Gastroesophageal sphincter (tissue), 4 donors: ENCODE measurements around the gene OR5K3. TPM values are rescaled to one million over a fixed set of nuclear protein-coding genes. Genes with fewer than 3 reads are reported as not detected.

Source experiments
- ATAC-seq: fragments of 150-250 bp; one replicate; pipeline ENCODE4 v1.9.1; 2016; ENCODE audit warnings: mild to moderate bottlenecking, moderate library complexity
- H3K27ac ChIP-seq, 4 donors: fragments of 200-600 bp; sonication (generic) in 3 of 4; 1 replicate in 3 of 4; 2 replicates in 1 of 4; pipeline ENCODE4 v1.5.1; 2016 to 2019
- H3K27me3 ChIP-seq: fragments of 200-600 bp; sonication (generic); one replicate; pipeline ENCODE4 v1.5.1; 2019
- H3K36me3 ChIP-seq, 2 donors: fragments of 200-600 bp; sonication (generic); one replicate each; pipeline ENCODE4 v1.5.1; 2019; ENCODE audit warnings: control low read depth in 1 of 2
- H3K4me1 ChIP-seq, 3 donors: fragments of 200-600 bp; sonication (generic); 1 replicate in 2 of 3; 2 replicates in 1 of 3; pipeline ENCODE4 v1.5.1; 2016 to 2019; ENCODE audit warnings: control low read depth in 2 of 3
- H3K4me3 ChIP-seq, 2 donors: fragments of 200-600 bp; sonication (generic); one replicate each; pipeline ENCODE4 v1.5.1; 2019; ENCODE audit warnings: mild to moderate bottlenecking in 1 of 2, moderate library complexity in 1 of 2
- H3K9me3 ChIP-seq, 3 donors: fragments of 200-600 bp; sonication (generic); one replicate each; pipeline ENCODE4 v1.5.1; 2017 to 2019; ENCODE audit warnings: control low read depth in 2 of 3
- CTCF ChIP-seq, 4 experiments: fragments of 200-600 bp in 2 of 4; fragments of 450-650 bp in 2 of 4; sonication (generic) in 1 of 4; IDR thresholded peaks; one replicate each; pipeline ENCODE4 v1.5.1; 2017 to 2019; ENCODE audit warnings: antibody characterized with exemption in 4 of 4, mild to moderate bottlenecking in 2 of 4, moderate library complexity in 2 of 4
- EP300 ChIP-seq: sonication (generic); formaldehyde crosslinking; IDR thresholded peaks from one replicate; pipeline ENCODE4 v1.6.1; 2017; ENCODE audit warnings: antibody characterized with exemption, mild to moderate bottlenecking
- POLR2A ChIP-seq, 2 donors: fragments of 450-650 bp; IDR thresholded peaks; one replicate each; pipeline ENCODE4 v1.6.1; 2017; ENCODE audit warnings: antibody characterized with exemption in 2 of 2, mild to moderate bottlenecking in 2 of 2, moderate library complexity in 1 of 2
- POLR2AphosphoS5 ChIP-seq: sonication (generic); formaldehyde crosslinking; IDR thresholded peaks from one replicate; pipeline ENCODE4 v1.6.1; 2017; ENCODE audit warnings: antibody characterized with exemption
- WGBS, 2 donors: methylation state at CpG; one replicate each; pipeline ENCODE4 v1.1.5; 2018; ENCODE audit warnings: low coverage in 1 of 2; 5-methylcytosine and 5-hydroxymethylcytosine counted together
- total RNA-seq, 4 donors: library from RNA; depleted of rRNA; stranded (reverse); fragments of >200 nt; gene quantifications; one replicate each; pipeline ENCODE4 v1.1.0, GENCODE V29; 2016

The OR5K3 gene
- total RNA-seq, 4 donors from 2014 or later, result not detected

GRCh38 chr3:98359250-98359649 is 31.2 kb upstream of the OR5K3 start:
- Histone ChIP-seq H3K4me1 (no peaks in the 10 kb centered on the region), H3K27ac (no peak overlapping the region), H3K36me3 (no peaks in the 10 kb centered on the region), H3K27me3 (no peaks in the 10 kb centered on the region), H3K9me3 (peaks cover 0 to 21% (median 0%) of the 10 kb centered on the region in 3 donors), H3K4me3 (no peak overlapping the region)
- no peak for TF ChIP-seq POLR2A (IDR thresholded peaks at IDR 0.05)
- no peak for TF ChIP-seq POLR2AphosphoS5
- TF ChIP-seq EP300, result no peak
- ATAC-seq, result no peak

- no peak overlapping the region for H3K27ac ChIP-seq
- H3K9me3 ChIP-seq, result peaks cover 0 to 21% (median 0%) of the 10 kb centered on the region in 3 donors
- no peak overlapping the region for H3K4me3 ChIP-seq
- 83 to 100% methylated on average over 1 of the region's 1 CpG for WGBS, 2 donors
- H3K27me3 ChIP-seq, result no peaks in the 10 kb centered on the region
- TF ChIP-seq POLR2AphosphoS5, result no peak
- no peak for TF ChIP-seq EP300
- TF ChIP-seq CTCF (IDR thresholded peaks at IDR 0.05), result no peak
- no peak for TF ChIP-seq POLR2A (IDR thresholded peaks at IDR 0.05)
- H3K4me1 ChIP-seq, result no peaks in the 10 kb centered on the region
- no peak for ATAC-seq
- no peaks in the 10 kb centered on the region for H3K36me3 ChIP-seq
Measured at GRCh38 chr3:98359993-98360675, 30.3 kb upstream of the OR5K3 start.

GRCh38 chr3:98360681-98361080 is 29.8 kb upstream of the OR5K3 start:
- Histone ChIP-seq H3K9me3 (peaks cover 0 to 21% (median 0%) of the 10 kb centered on the region in 3 donors), H3K27ac (no peak overlapping the region), H3K4me1 (no peaks in the 10 kb centered on the region), H3K4me3 (no peak overlapping the region), H3K27me3 (no peaks in the 10 kb centered on the region), H3K36me3 (no peaks in the 10 kb centered on the region)
- WGBS, 2 donors, result 74% methylated on average over 2 of the region's 3 CpGs; no CpG with 5 or more reads in 1 of the 2 donors
- no peak for ATAC-seq
- TF ChIP-seq CTCF (IDR thresholded peaks at IDR 0.05) (no peak), POLR2AphosphoS5 (no peak), POLR2A (IDR thresholded peaks at IDR 0.05) (no peak), EP300 (no peak)

GRCh38 chr3:98361289-98361688 is 29.2 kb upstream of the OR5K3 start:
- no peaks in the 10 kb centered on the region for H3K27me3 ChIP-seq
- H3K4me1 ChIP-seq, result no peaks in the 10 kb centered on the region
- H3K36me3 ChIP-seq, result no peaks in the 10 kb centered on the region
- no peak overlapping the region for H3K4me3 ChIP-seq
- H3K9me3 ChIP-seq, result peaks cover 0 to 21% (median 0%) of the 10 kb centered on the region in 3 donors
- no peak for ATAC-seq
- TF ChIP-seq POLR2AphosphoS5, result no peak
- TF ChIP-seq EP300, result no peak
- no peak for TF ChIP-seq CTCF (IDR thresholded peaks at IDR 0.05)
- TF ChIP-seq POLR2A (IDR thresholded peaks at IDR 0.05), result no peak
- no peak overlapping the region for H3K27ac ChIP-seq
- 65% methylated on average over 2 of the region's 2 CpGs; no CpG with 5 or more reads in 1 of the 2 donors for WGBS, 2 donors

GRCh38 chr3:98367464-98368246 is 22.8 kb upstream of the OR5K3 start:
- no peaks in the 10 kb centered on the region for H3K4me1 ChIP-seq
- no peak overlapping the region for H3K4me3 ChIP-seq
- H3K27ac ChIP-seq, result no peak overlapping the region
- no peak for ATAC-seq
- no peaks in the 10 kb centered on the region for H3K27me3 ChIP-seq
- 78 to 91% methylated on average over 3 to 4 of the region's 4 CpGs for WGBS, 2 donors
- TF ChIP-seq EP300 (no peak), POLR2AphosphoS5 (no peak), CTCF (IDR thresholded peaks at IDR 0.05) (no peak)
- H3K9me3 ChIP-seq, result no peaks in the 10 kb centered on the region
- no peaks in the 10 kb centered on the region for H3K36me3 ChIP-seq
